GM12878 (cell line): ENCODE results near the gene GRAMD1B.

Experiments used
- EP300 ChIP-seq, 2 experiments: fragments of 150-350 bp in 1 of 2; IDR thresholded peaks; 2 replicates each; pipeline ENCODE4 v1.6.1; 2011 to 2012; ENCODE audit warnings: low read depth in 2 of 2, low read length in 2 of 2, borderline replicate concordance in 1 of 2, improper control_type of control experiment in 1 of 2, inconsistent platforms in 1 of 2; ENCODE audit not compliant: control insufficient read depth in 1 of 2
- MAX ChIP-seq: IDR thresholded peaks from 2 replicates; pipeline ENCODE4 v1.6.1; 2012; ENCODE audit warnings: low read depth, low read length, improper control_type of control experiment
- POLR2A ChIP-seq: IDR thresholded peaks from 2 replicates; pipeline ENCODE4 v1.6.1; 2011; ENCODE audit warnings: low read depth, mild to moderate bottlenecking, low read length
- TARDBP ChIP-seq: IDR thresholded peaks from 2 replicates; pipeline ENCODE4 v1.6.1; 2016; ENCODE audit warnings: borderline replicate concordance

- TF ChIP-seq TARDBP (no peak), EP300 (IDR thresholded peaks at IDR 0.05; ENCODE audit: borderline replicate concordance in 1 of 2, control insufficient read depth in 1 of 2, low read depth in 2 of 2, low read length in 2 of 2) (no peak), MAX (no peak), POLR2A (no peak)
Observed at GRCh38 chr11:123585206-123585605, 155.1 kb downstream of the GRAMD1B start.
